ENCODE measurements around the gene PSENEN. TPM values are rescaled to one million over a fixed set of nuclear protein-coding genes. Genes with fewer than 3 reads are reported as not detected.

PSENEN gene, protein sequence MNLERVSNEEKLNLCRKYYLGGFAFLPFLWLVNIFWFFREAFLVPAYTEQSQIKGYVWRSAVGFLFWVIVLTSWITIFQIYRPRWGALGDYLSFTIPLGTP
- total RNA-seq (43.7 and 65.4 TPM in 2 replicates), polyA plus RNA-seq (158 and 173 TPM in 2 replicates)

GRCh38 chr19:35745328-35746086, at the start of gene PSENEN, which contains the start of gene U2AF1L4:
Gene PSENEN, plus strand, starts transcription at chr19:35745651. Its CDS starts 280 bp downstream, at chr19:35745931.
Gene U2AF1L4, minus strand, starts transcription at chr19:35745418. Its CDS starts 27 bp downstream, at chr19:35745391.
- Histone ChIP-seq H3K9me3 (ENCODE audit: low read depth) (no peaks in the 10 kb centered on the region), H3K36me3 (no peaks in the 10 kb centered on the region), H3K4me3 (peak within 1 kb of the TSS; percentile 76), H3K4me1 (ENCODE audit: low read depth) (no peaks in the 10 kb centered on the region), H3K27me3 (no peaks in the 10 kb centered on the region), H3K27ac (peak within 1 kb of the TSS; percentile 98)
- no peak for TF ChIP-seq CTCF (IDR thresholded peaks at IDR 0.05; ENCODE audit: low read depth, low read length)
- peak; percentile 100 for DNase-seq (ENCODE audit: low read depth in 1 of 2, low spot score in 1 of 2)

GRCh38 chr19:35695895-35696422, 49.5 kb upstream of the PSENEN start:
- H3K4me3 ChIP-seq: no peak overlapping the region
- no peak for DNase-seq (ENCODE audit: low read depth in 1 of 2, low spot score in 1 of 2)
- no peaks in the 10 kb centered on the region for H3K9me3 ChIP-seq (ENCODE audit: low read depth)
- no peak overlapping the region for H3K27ac ChIP-seq
- no peaks in the 10 kb centered on the region for H3K36me3 ChIP-seq
- no peaks in the 10 kb centered on the region for H3K27me3 ChIP-seq
- no peaks in the 10 kb centered on the region for H3K4me1 ChIP-seq (ENCODE audit: low read depth)
- TF ChIP-seq CTCF (IDR thresholded peaks at IDR 0.05; ENCODE audit: low read depth, low read length): no peak

GRCh38 chr19:35696835-35697234, 48.6 kb upstream of the PSENEN start:
- no peaks in the 10 kb centered on the region for H3K4me1 ChIP-seq (ENCODE audit: low read depth)
- no peak for DNase-seq (ENCODE audit: low read depth in 1 of 2, low spot score in 1 of 2)
- no peak for TF ChIP-seq CTCF (IDR thresholded peaks at IDR 0.05; ENCODE audit: low read depth, low read length)
- no peaks in the 10 kb centered on the region for H3K27me3 ChIP-seq
- H3K27ac ChIP-seq: no peak overlapping the region
- no peak overlapping the region for H3K4me3 ChIP-seq
- H3K9me3 ChIP-seq (ENCODE audit: low read depth): no peaks in the 10 kb centered on the region
- H3K36me3 ChIP-seq: no peaks in the 10 kb centered on the region

GRCh38 chr19:35702223-35703012, 43.0 kb upstream of the PSENEN start:
- Histone ChIP-seq H3K9me3 (ENCODE audit: low read depth) (no peaks in the 10 kb centered on the region), H3K27ac (peak overlapping the region; percentile 53), H3K36me3 (no peaks in the 10 kb centered on the region), H3K4me1 (ENCODE audit: low read depth) (no peaks in the 10 kb centered on the region), H3K4me3 (peak overlapping the region; percentile 53), H3K27me3 (no peaks in the 10 kb centered on the region)
- DNase-seq (ENCODE audit: low read depth in 1 of 2, low spot score in 1 of 2): peak; percentile 97 to 98
- no peak for TF ChIP-seq CTCF (IDR thresholded peaks at IDR 0.05; ENCODE audit: low read depth, low read length)

- DNase-seq (ENCODE audit: low read depth in 1 of 2, low spot score in 1 of 2): no peak
- H3K4me3 ChIP-seq: no peak overlapping the region
- H3K27ac ChIP-seq: no peak overlapping the region
- no peaks in the 10 kb centered on the region for H3K9me3 ChIP-seq (ENCODE audit: low read depth)
- no peaks in the 10 kb centered on the region for H3K36me3 ChIP-seq
- H3K4me1 ChIP-seq (ENCODE audit: low read depth): no peaks in the 10 kb centered on the region
- H3K27me3 ChIP-seq: no peaks in the 10 kb centered on the region
- no peak for TF ChIP-seq CTCF (IDR thresholded peaks at IDR 0.05; ENCODE audit: low read depth, low read length)
These were observed 42.1 kb upstream of the PSENEN start for GRCh38 chr19:35703343-35703742.
